WERI-Rb-1 (cell line): ENCODE measurements around the gene PSTPIP1.
A peak's percentile ranks its signal among the peaks of the same experiment; 100 is the strongest.

Experiments
- DNase-seq: peaks from one replicate; pipeline ENCODE4 v3.0.0-alpha.2; 2020
- H3K27ac ChIP-seq: fragments of 250-450 bp; sonication (Bioruptor Pico); 2 replicates; pipeline ENCODE4 v1.5.1; 2020; ENCODE audit warnings: mild to moderate bottlenecking, moderate library complexity
- H3K27me3 ChIP-seq: fragments of 250-450 bp; sonication (Bioruptor Pico); 2 replicates; pipeline ENCODE4 v1.5.1; 2021; ENCODE audit warnings: mild to moderate bottlenecking, low read depth, moderate library complexity; ENCODE audit not compliant: insufficient read depth, severe bottlenecking
- H3K36me3 ChIP-seq: fragments of 250-450 bp; sonication (Bioruptor Pico); 2 replicates; pipeline ENCODE4 v1.5.1; 2020; ENCODE audit warnings: mild to moderate bottlenecking, moderate library complexity
- H3K4me3 ChIP-seq: 2 replicates; pipeline ENCODE4 v1.5.1; 2011; ENCODE audit warnings: low read depth, mild to moderate bottlenecking, control low read depth, low read length
- H3K9me3 ChIP-seq: fragments of 250-450 bp; sonication (Bioruptor Pico); 2 replicates; pipeline ENCODE4 v1.5.1; 2021; ENCODE audit warnings: mild to moderate bottlenecking, moderate library complexity; ENCODE audit not compliant: severe bottlenecking
- CTCF ChIP-seq: IDR thresholded peaks from 2 replicates; pipeline ENCODE4 v1.5.1; 2011; ENCODE audit warnings: low read depth, mild to moderate bottlenecking, control low read depth, inconsistent platforms, low read length

The PSTPIP1 gene

DNA sequence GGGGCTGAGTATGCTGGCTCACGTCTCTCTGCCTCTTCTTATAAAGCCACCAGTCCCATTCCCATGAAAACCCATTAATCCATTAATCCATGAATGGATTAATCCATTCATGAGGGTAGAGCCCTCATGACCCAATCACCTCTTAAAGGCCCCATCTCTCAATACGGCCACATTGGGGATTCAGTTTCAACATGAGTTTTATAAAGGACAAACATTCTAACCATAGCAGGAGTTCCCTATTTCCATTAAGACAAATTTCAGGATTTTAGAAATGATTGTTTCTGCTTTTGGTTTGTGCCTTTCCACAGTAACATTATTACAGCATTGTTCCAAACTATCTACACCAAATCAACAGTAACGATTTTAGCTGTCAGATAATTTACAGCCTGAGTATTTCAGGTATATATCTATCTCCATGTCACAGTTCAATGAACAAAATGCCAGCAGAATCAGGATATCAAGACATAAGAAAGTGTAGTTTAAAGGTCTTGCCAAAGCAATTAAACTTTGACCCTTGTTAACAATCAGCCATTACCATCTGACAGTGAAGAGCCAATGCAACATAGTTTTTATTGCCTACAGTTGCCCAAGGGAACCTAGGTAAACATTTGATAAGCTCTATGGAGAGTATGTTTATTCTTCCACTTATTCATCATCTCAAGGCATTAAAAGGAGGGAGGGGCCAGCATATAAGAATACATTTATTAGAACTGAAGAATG is 72.2 kb downstream of the PSTPIP1 start:
- H3K4me3 ChIP-seq = no peak overlapping the region
- peaks cover 31% of the 10 kb centered on the region for H3K36me3 ChIP-seq
- no peak for TF ChIP-seq CTCF
- H3K27me3 ChIP-seq = no peaks in the 10 kb centered on the region
- DNase-seq = no peak
- H3K9me3 ChIP-seq = no peaks in the 10 kb centered on the region
- H3K27ac ChIP-seq = no peak overlapping the region

GRCh38 chr15:77067691-77068367 is 72.9 kb downstream of the PSTPIP1 start:
- TF ChIP-seq CTCF = no peak
- DNase-seq = no peak
- H3K36me3 ChIP-seq = peaks cover 31% of the 10 kb centered on the region
- H3K27me3 ChIP-seq = no peaks in the 10 kb centered on the region
- H3K4me3 ChIP-seq = no peak overlapping the region
- H3K27ac ChIP-seq = no peak overlapping the region
- H3K9me3 ChIP-seq = no peaks in the 10 kb centered on the region

DNA sequence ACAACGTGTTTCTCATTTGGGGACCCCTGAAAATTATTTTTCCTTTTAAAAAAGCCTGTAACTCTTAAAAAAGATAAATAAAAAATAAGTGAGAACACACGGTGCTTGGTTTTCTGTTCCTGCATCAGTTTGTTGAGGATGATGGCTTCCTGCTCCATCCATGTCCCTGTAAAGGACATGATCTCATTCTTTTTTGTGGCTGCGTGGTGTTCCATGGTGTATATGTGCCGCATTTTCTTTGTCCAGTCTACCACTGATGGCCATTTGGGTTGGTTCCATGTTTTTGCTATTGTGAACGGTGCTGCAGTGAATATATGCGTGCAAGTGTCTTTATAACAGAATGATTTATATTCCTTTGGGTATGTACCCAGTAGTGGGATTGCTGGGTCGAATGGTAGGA is 73.7 kb downstream of the PSTPIP1 start:
- no peak for DNase-seq
- no peak overlapping the region for H3K27ac ChIP-seq
- TF ChIP-seq CTCF = no peak
- H3K9me3 ChIP-seq = no peaks in the 10 kb centered on the region
- peaks cover 31% of the 10 kb centered on the region for H3K36me3 ChIP-seq
- no peak overlapping the region for H3K4me3 ChIP-seq
- no peaks in the 10 kb centered on the region for H3K27me3 ChIP-seq

DNA sequence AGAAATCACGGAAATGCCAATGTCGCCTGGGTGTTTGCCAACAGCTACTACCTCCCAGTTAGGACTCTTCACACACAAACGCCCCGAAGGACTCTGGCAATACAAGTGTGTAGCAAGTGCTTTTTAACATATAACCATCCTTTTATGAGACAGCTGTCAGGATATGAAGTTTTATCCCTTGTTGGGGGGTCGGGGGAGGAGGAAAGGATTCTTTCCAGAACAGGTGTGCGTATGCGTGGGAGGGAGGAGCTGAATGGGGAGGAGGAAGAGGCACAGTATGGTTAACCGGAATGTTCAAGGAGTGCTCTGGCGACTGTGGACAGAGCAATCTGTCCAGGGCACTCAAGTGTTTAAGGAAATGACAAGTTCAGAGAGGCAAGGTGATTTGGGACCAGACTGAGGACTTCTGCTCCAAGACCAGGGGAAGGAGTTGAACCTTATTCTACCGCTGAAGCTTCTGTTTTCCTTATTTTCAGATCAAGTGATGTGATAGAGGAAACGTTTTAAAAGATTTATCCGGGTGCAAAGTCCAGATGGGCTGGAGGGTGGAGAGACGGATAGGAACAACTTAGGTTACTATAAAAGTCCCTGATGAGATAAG is 74.7 kb downstream of the PSTPIP1 start:
- H3K9me3 ChIP-seq = no peaks in the 10 kb centered on the region
- H3K4me3 ChIP-seq = peak overlapping the region; percentile 95
- H3K27ac ChIP-seq = peak overlapping the region; percentile 94
- H3K36me3 ChIP-seq = peaks cover 31% of the 10 kb centered on the region
- H3K27me3 ChIP-seq = no peaks in the 10 kb centered on the region
- no peak for TF ChIP-seq CTCF
- DNase-seq = no peak

DNA sequence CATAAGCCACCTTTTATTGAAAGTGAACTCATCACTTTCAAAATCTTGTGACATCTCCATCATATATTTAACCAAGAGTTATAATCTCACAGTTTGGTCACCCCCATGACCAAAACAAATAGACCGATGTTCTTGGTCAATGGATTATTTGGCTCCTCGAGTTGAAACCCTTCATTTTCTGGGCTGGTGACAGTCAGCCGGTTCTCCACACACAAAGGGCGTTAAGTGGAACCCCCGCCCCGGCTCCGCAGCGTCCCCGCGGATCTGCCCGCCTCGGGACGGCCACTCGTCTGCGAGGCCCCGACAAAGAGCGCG is 75.2 kb downstream of the PSTPIP1 start:
- Histone ChIP-seq H3K36me3 (peaks cover 31% of the 10 kb centered on the region), H3K27ac (peak overlapping the region; percentile 94), H3K4me3 (peak overlapping the region; percentile 95), H3K9me3 (no peaks in the 10 kb centered on the region), H3K27me3 (no peaks in the 10 kb centered on the region)
- TF ChIP-seq CTCF = no peak
- DNase-seq = no peak
